Measurements from ENCODE around the gene TRPV4.

DNA sequence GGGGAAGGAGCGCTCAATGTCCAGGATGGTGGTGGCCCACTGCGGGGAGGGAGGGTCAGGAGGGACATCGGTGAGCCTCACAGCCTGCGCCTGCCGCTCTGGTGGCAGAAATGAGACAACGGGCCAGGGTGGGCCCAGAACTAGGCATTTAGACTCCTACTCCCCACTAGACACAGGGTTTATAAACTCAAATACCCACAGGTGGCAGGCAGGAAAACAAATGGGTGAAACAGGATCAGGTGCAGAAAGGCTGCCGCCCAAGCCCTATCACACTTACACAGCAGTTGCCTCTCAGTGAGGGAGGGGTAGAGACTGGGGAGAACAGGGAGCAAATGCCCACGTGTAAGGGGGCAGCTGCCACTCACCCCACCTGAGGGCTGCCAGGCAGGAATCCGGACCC is 46.4 kb downstream of the TRPV4 start:
- TF ChIP-seq POLR2AphosphoS5 (IDR thresholded peaks at IDR 0.05; ENCODE audit: borderline replicate concordance, low read depth, low read length) (no peak), EZH2 (IDR thresholded peaks at IDR 0.05) (no peak)

All from SK-N-MC (cell line).